Caco-2 (cell line): ENCODE measurements around the gene CACNG4. TPM values are rescaled to one million over a fixed set of nuclear protein-coding genes. Genes with fewer than 3 reads are reported as not detected.

Source experiments
- BruUV-seq: library from RNA; stranded (reverse); fragments of 400-500 nt; replicated peaks from 2 replicates; lab custom pipeline; 2021; lab: Mats Ljungman, UMichigan
- CTCF ChIA-PET: fragments of 300-600 bp; sonication (Branson Sonifier 250); formaldehyde crosslinking; loops from one replicate; lab custom pipeline; 2022; ENCODE audit warnings: antibody characterized with exemption; lab: Charles Lee
- POLR2A ChIA-PET: fragments of 300-600 bp; sonication (Branson Sonifier 250); formaldehyde crosslinking; loops from one replicate; lab custom pipeline; 2022; ENCODE audit warnings: antibody characterized with exemption; lab: Charles Lee
- DNase-seq, 2 experiments: peaks; one replicate each; pipeline versions ENCODE4 v3.0.0 to v3.0.0-alpha.2; 2020 to 2022
- H3K27me3 ChIP-seq: replicated peaks from 2 replicates; pipeline ENCODE4 v1.6.0; 2011; ENCODE audit warnings: low read length; ENCODE audit not compliant: control insufficient read depth, insufficient read depth
- H3K36me3 ChIP-seq: 2 replicates; pipeline ENCODE4 v1.5.1; 2011; ENCODE audit warnings: low read length; ENCODE audit not compliant: control insufficient read depth, insufficient read depth
- H3K4me1 ChIP-seq: fragments of 250-450 bp; sonication (Bioruptor Pico); 2 replicates; pipeline ENCODE4 v1.5.1; 2020; ENCODE audit warnings: mild to moderate bottlenecking
- H3K4me3 ChIP-seq: 2 replicates; pipeline ENCODE4 v1.5.1; 2011; ENCODE audit warnings: low read depth, mild to moderate bottlenecking, control low read depth, low read length
- H3K9me3 ChIP-seq: fragments of 250-450 bp; sonication (Bioruptor Pico); 2 replicates; pipeline ENCODE4 v1.5.1; 2020; ENCODE audit warnings: mild to moderate bottlenecking, moderate library complexity
- H3K27ac Mint-ChIP-seq: one replicate; pipeline ENCODE4 v1.8.0; 2022; ENCODE audit warnings: mixed read lengths; ENCODE audit not compliant: unreplicated experiment
- H3K27me3 Mint-ChIP-seq: one replicate; pipeline ENCODE4 v1.8.0; 2022; ENCODE audit warnings: mixed read lengths; ENCODE audit not compliant: insufficient read depth, unreplicated experiment
- H3K36me3 Mint-ChIP-seq: one replicate; pipeline ENCODE4 v1.8.0; 2022; ENCODE audit warnings: mild to moderate bottlenecking, mixed read lengths; ENCODE audit not compliant: insufficient read depth, unreplicated experiment
- H3K4me1 Mint-ChIP-seq: one replicate; pipeline ENCODE4 v1.8.0; 2022; ENCODE audit warnings: low read depth, mixed read lengths; ENCODE audit not compliant: unreplicated experiment
- H3K4me3 Mint-ChIP-seq: one replicate; pipeline ENCODE4 v1.8.0; 2022; ENCODE audit warnings: mild to moderate bottlenecking, moderate library complexity, mixed read lengths; ENCODE audit not compliant: unreplicated experiment
- H3K9me3 Mint-ChIP-seq: one replicate; pipeline ENCODE4 v1.8.0; 2022; ENCODE audit warnings: mixed read lengths; ENCODE audit not compliant: unreplicated experiment
- CTCF ChIP-seq, 2 experiments: fragments of 200-600 bp in 1 of 2; IDR thresholded peaks; 1 replicate in 1 of 2; 2 replicates in 1 of 2; pipeline versions ENCODE4 v1.5.1 to v1.8.0; 2011 to 2022; ENCODE audit warnings: antibody characterized with exemption in 1 of 2, control low read depth in 1 of 2, inconsistent platforms in 1 of 2, low read depth in 1 of 2, low read length in 1 of 2, mild to moderate bottlenecking in 1 of 2, moderate library complexity in 1 of 2; ENCODE audit not compliant: insufficient read depth in 1 of 2, severe bottlenecking in 1 of 2, unreplicated experiment in 1 of 2
- intact Hi-C: fragments of 100-400 bp; cut with micrococcal nuclease; formaldehyde crosslinking; loops from one replicate; pipeline ENCODE4 v1.10.0; 2022; ENCODE audit not compliant: unreplicated experiment
- total RNA-seq: library from RNA; stranded (reverse); gene quantifications from 2 replicates; pipeline ENCODE4 v1.2.3, GENCODE V29; 2022

CACNG4 gene
- total RNA-seq, 1 experiment from 2014 or later, result 12.8 TPM

- no peaks in the 10 kb centered on the region for H3K9me3 Mint-ChIP-seq
- H3K4me3 Mint-ChIP-seq, result no peak overlapping the region
- H3K4me3 ChIP-seq, result no peak overlapping the region
- no peaks in the 10 kb centered on the region for H3K27me3 ChIP-seq
- no peak overlapping the region for H3K27ac Mint-ChIP-seq
- peaks cover 14% of the 10 kb centered on the region for H3K4me1 Mint-ChIP-seq
- no peaks in the 10 kb centered on the region for H3K9me3 ChIP-seq
- no TSS peak for BruUV-seq
- H3K36me3 ChIP-seq, result no peaks in the 10 kb centered on the region
- ChIA-PET CTCF (no interaction called here), POLR2A (no interaction called here)
- peaks cover 14% of the 10 kb centered on the region for H3K4me1 ChIP-seq
- no peaks in the 10 kb centered on the region for H3K36me3 Mint-ChIP-seq
- intact Hi-C loops, result no loop called here
- no peak for DNase-seq
- no peaks in the 10 kb centered on the region for H3K27me3 Mint-ChIP-seq
- no peak for TF ChIP-seq CTCF (IDR thresholded peaks at IDR 0.05; ENCODE audit: insufficient read depth in 1 of 2, low read depth in 1 of 2, low read length in 1 of 2, severe bottlenecking in 1 of 2, unreplicated experiment in 1 of 2)
Measured at GRCh38 chr17:67021196-67021595, 56.7 kb downstream of the CACNG4 start.

GRCh38 chr17:67021743-67022450 lies 57.4 kb downstream of the CACNG4 start:
- Histone ChIP-seq H3K9me3 (no peaks in the 10 kb centered on the region), H3K27me3 (no peaks in the 10 kb centered on the region), H3K4me1 (peaks cover 19% of the 10 kb centered on the region), H3K36me3 (no peaks in the 10 kb centered on the region), H3K4me3 (no peak overlapping the region)
- POLR2A ChIA-PET, result no interaction called here
- no TSS peak for BruUV-seq
- no peak overlapping the region for H3K27ac Mint-ChIP-seq
- H3K36me3 Mint-ChIP-seq, result no peaks in the 10 kb centered on the region
- H3K4me1 Mint-ChIP-seq, result peaks cover 14% of the 10 kb centered on the region
- H3K9me3 Mint-ChIP-seq, result no peaks in the 10 kb centered on the region
- no peaks in the 10 kb centered on the region for H3K27me3 Mint-ChIP-seq
- CTCF ChIA-PET, result no interaction called here
- TF ChIP-seq CTCF (IDR thresholded peaks at IDR 0.05; ENCODE audit: insufficient read depth in 1 of 2, low read depth in 1 of 2, low read length in 1 of 2, severe bottlenecking in 1 of 2, unreplicated experiment in 1 of 2), result no peak
- intact Hi-C loops, result no loop called here
- H3K4me3 Mint-ChIP-seq, result no peak overlapping the region
- no peak for DNase-seq

GRCh38 chr17:67022451-67022810 lies 57.9 kb downstream of the CACNG4 start:
- Histone ChIP-seq H3K27me3 (no peaks in the 10 kb centered on the region), H3K36me3 (no peaks in the 10 kb centered on the region), H3K4me3 (no peak overlapping the region), H3K4me1 (peaks cover 19% of the 10 kb centered on the region), H3K9me3 (no peaks in the 10 kb centered on the region)
- H3K36me3 Mint-ChIP-seq, result no peaks in the 10 kb centered on the region
- H3K4me3 Mint-ChIP-seq, result no peak overlapping the region
- ChIA-PET CTCF (no interaction called here), POLR2A (interaction anchor here (0.6 kb wide), 1 partner anchor 1678 kb away, joined by 3 read pairs; no protein-coding TSS in a partner anchor)
- no TSS peak for BruUV-seq
- peaks cover 14% of the 10 kb centered on the region for H3K4me1 Mint-ChIP-seq
- H3K27ac Mint-ChIP-seq, result no peak overlapping the region
- TF ChIP-seq CTCF (IDR thresholded peaks at IDR 0.05; ENCODE audit: insufficient read depth in 1 of 2, low read depth in 1 of 2, low read length in 1 of 2, severe bottlenecking in 1 of 2, unreplicated experiment in 1 of 2), result no peak
- intact Hi-C loops, result no loop called here
- DNase-seq, result no peak
- no peaks in the 10 kb centered on the region for H3K27me3 Mint-ChIP-seq
- no peaks in the 10 kb centered on the region for H3K9me3 Mint-ChIP-seq
